DMS79 treated with DMSO at 0.1 percent for 48 hours (cell line): Measurements from ENCODE around the gene SORD.
"Not testable (repeated sequence)": the region's sequence is repeated elsewhere in the genome, so short reads cannot be mapped to it uniquely, and the experiment has no call there.

Experiments
- DNase-seq: peaks from one replicate; lab custom pipeline; 2025; lab: John Stamatoyannopoulos, UW

The SORD gene

GRCh38 chr15:45022871-45023658, at the start of gene SORD:
TSS of gene SORD (plus strand) at chr15:45023195. CDS start at chr15:45023284, 89 bp downstream.
- DNase-seq = peak; percentile 67

GRCh38 chr15:44976183-44976582, 46.8 kb upstream of the SORD start:
- DNase-seq = peak; percentile 32

- DNase-seq = not testable (repeated sequence)
Observed at GRCh38 chr15:44977781-44978180, 45.2 kb upstream of the SORD start.

DNA sequence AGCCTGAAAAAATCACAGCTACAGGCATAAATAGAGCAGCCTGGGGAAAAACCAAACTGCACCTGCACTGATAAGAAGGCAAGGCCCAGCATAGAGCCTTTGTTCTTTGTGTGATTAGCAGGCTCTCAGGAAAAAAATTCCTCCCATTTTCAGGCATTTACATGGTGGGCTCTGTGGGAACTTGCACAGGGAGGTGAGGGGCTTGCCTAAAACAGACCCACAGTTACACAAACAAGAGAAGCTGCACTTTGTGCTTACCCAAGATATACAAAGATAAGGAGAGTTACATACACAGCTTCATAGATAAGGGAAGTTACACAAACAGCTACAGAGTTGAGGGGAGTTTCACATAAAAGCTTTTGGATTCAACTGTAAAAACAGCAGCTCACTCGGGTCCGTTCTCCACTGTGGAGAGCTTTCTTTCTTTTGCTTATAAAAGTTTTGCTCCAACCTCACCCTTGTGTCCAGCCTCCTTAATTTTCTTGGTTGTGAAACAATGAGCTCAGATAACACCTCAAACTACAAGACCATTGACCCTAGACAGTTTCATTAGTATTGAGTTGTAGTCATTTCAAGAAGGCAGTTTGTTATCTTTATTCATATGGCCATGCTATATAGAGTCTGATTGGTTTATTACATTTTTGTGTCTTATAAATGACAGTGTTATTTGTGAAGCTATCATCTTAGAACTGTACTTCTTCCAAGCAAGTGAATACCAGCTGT, 43.2 kb upstream of the SORD start:
- not testable (repeated sequence) for DNase-seq

DNA sequence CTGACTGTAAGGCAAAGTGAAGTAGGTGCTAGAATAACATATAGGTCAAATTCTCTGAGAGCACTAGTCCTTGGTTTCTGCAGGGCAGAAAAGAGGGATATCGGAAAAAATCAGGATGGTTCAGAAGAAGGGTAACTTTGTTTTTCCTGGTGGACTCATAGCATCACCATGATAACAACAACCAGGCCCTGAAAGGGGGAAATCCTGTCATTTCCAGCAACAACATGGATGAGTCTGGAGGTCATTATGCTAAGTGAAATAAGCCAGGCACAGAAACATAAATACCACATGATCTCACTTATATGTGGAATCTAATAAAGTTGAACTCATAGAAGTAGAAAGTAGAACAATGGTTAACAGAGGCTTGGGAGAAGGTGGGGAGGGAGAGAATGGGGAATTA, 38.9 kb upstream of the SORD start:
- DNase-seq = not testable (repeated sequence)

- DNase-seq = not testable (repeated sequence)
Observed at GRCh38 chr15:44986346-44987055, 36.5 kb upstream of the SORD start.

- not testable (repeated sequence) for DNase-seq
Observed at GRCh38 chr15:44987711-44988110, 35.3 kb upstream of the SORD start.

DNA sequence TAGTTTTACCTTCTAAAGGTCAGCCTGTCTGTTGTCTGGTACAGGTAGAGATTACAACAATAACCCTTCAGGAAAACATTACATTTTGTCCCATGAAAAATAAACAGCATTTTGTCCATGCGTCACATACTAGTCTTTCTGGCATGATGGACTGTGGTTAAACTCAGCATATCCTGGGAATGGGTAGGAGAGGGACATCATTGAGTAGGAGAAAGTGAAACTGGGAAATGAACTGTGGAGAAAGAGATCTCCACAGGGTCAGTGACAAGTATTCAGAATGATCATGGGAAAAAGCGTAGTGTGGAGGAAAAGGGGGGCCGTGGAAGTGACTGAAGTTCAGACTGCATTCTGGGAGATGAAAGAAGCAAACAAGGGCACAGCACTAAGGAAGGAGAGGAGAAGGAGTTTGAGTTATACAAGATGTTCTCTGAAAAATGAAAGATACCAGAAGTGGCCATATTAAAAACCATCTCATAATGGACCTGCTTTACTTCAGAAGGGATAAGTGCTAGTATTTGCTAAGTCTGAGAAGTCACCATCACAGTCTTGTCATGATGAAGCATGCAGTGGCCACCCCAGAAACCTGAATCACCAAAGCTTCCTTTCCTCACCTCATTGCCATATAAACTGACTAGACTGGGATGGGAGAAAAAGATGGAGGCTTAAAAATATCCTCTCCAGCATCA, 34.7 kb upstream of the SORD start:
- DNase-seq = not testable (repeated sequence)

DNA sequence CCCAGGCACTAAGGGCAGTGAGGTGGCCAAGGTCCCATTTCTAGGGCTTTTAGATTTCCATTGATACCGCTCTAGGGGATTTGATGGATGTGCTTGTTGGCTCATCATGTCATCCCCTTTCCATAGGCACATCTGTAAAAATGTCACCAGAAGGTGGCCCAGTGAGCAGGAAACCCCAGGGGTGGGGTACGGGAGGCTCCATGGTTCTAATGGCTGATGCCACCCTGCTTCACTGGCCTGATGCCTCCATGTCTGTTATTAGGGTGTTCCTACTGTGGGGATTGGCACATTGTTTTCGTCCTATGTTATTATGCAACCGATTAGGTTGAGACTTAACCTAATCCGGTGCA, 34.1 kb upstream of the SORD start:
- not testable (repeated sequence) for DNase-seq

DNA sequence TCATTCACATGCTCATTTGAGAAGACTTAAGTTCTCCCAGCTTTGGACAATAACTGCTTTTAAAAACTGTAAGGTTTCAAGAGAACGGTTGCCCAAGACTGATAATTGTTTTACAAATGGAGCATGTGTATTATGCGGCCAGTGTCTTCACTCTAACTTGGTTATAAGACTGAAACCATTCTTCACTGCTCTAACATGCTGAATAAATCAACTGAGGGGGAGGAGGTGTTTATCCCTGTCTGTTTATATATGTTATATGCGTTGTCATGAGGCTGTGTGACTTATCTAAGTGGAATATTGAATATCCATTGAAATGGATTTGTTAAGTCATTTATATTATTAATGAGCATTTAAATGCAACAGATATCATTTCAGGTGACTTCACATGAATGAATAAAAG, 25.4 kb upstream of the SORD start:
- not testable (repeated sequence) for DNase-seq

- DNase-seq = no peak
Observed at GRCh38 chr15:44999105-44999504, 23.9 kb upstream of the SORD start.

DNA sequence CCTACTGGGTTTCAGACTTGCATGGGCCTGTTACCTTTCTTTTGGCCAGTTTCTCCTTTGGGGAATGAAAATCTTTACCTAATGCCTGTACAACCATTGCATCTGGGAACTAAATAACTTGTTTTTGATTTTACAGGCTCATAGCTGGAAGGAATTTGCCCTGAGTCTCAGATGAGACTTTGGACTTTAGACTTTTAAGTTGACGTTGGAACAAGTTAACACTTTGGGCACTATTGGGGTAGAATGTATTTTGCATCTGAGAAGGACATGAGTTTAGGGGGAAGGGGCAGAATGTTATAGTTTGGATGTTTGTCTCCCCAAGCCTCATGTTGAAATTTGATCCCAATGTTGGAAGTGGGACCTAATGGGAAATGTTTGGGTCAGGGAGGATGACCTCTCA, 21.8 kb upstream of the SORD start:
- DNase-seq = not testable (repeated sequence)

DNA sequence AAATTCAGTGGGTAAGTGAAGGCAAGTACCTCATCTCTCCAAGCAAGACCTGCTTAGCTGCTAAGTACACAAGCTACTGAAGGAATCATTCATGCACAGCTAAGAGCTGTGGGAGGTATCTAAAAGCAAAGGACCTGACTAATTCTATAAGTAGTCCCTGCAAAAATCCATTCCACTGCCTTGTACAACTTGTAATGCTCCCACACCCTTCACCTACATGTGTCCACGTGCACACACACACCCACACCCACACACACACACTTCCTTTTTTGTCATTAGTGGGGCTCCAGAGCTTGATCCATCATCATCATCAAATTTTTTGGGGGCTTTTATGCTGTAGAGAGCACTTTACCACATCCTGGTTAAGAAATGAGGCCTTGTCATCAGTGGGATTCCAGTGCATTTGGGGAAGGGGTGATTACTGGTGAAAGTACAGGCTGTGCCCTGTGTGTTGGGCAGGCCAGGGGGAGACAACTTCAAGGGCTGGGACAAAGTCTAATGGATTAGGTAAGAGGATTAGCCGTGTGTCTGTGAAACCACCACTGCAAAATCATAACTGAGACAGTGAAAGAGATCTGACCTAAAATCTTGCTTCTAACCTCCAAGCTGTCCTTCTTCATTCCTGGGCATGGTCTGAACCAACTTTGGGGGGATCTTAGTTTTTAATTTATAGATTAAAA, 19.1 kb upstream of the SORD start:
- peak; percentile 55 for DNase-seq

GRCh38 chr15:45004590-45005175, 18.3 kb upstream of the SORD start:
- not testable (repeated sequence) for DNase-seq

- no peak for DNase-seq
Observed at GRCh38 chr15:45009046-45009445, 13.9 kb upstream of the SORD start.

DNA sequence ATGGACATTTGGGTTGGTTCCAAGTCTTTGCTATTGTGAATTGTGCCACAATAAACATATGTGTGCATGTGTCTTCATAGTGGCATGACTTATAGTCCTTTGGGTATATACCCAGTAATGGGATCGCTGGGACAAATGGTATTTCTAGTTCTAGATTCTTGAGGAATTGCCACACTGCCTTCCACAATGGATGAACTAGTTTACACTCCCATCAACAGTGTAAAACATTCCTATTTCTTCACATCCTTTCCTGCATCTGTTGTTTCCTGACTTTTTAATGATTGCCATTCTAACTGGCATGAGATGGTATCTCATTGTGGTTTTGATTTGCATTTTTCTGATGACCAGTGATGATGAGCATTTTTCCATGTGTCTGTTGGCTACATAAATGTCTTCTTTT, 7.9 kb upstream of the SORD start:
- not testable (repeated sequence) for DNase-seq

DNA sequence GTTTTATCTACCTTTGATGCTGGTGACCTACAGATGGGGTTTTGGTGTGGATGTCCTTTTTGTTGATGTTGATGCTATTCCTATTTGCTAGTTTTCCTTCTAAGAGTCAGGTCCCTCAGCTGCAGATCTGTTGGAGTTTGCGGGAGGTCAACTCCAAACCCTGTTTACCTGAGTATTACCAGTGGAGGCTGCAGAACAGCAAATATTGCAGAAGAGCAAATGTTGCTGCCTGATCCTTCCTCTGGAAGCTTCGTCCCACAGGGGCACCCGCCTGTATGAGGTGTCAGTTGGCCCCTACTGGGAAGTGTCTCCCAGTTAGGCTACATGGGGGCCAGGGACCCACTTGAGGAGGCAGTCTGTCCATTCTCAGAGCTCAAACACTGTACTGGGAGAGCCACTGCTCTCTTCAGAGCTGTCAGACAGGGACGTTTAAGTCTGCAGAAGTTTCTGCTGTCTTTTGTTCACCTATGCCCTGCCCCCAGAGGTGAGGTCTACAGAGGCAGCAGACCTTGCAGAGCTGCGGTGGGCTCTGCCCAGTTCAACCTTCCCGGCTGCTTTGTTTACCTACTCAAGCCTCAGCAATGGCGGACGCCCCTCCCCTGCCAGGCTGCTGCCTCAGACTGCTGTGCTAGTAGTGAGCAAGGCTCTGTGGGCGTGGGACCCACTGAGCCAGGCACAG, 2.6 kb upstream of the SORD start:
- DNase-seq = not testable (repeated sequence)

GRCh38 chr15:45020901-45021259, 2.1 kb upstream of the SORD start:
- not testable (repeated sequence) for DNase-seq

- DNase-seq = no peak
Observed at GRCh38 chr15:45021348-45021747, 1.6 kb upstream of the SORD start.

DNA sequence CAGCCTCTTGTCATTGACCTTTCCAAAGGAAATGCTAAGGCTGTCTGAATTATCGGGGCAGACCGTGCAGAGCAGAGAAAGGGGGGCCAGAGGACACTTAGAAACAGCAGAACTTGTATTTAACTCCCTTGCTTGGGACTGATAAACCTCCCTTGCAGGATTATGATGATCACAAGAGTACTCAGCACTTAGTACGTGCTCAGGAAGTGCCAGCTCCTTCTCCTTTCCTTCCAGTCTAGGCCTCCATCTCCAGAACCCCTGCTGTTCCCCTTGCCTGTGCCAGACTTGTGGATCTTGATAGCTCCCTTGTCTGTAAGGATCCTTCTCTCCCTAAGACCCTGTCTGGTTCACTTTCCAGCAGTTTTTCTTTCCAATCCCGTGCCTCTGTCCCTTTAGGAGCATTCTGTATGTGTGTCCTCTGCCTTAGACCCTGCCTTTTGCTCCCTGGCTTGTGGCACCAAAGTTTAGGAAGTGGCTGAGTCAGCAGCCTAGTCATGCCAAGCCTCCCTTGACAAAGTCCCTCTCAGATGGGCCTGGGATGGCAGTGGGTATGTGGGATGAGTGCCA, 747 bp downstream of the SORD start:
- DNase-seq = peak; percentile 2
